HepG2 (cell line): ENCODE data around the gene DMPK. TPM values are rescaled to one million over a fixed set of nuclear protein-coding genes. Genes with fewer than 3 reads are reported as not detected.

ENCODE experiments used
- ATF6 ChIP-seq: sonication (generic); formaldehyde crosslinking; conservative IDR thresholded peaks from 2 replicates; pipeline ENCODE4 v1.4.0; 2020; ENCODE audit warnings: missing genetic modification reagents
- GABPA ChIP-seq, 2 experiments: IDR thresholded peaks; 2 replicates each; pipeline ENCODE4 v1.6.1; 2011 to 2016; ENCODE audit warnings: low read depth in 2 of 2, low read length in 1 of 2, missing biosample characterization in 1 of 2, missing genetic modification characterization in 1 of 2
- HNF1B ChIP-seq: sonication (generic); formaldehyde crosslinking; IDR thresholded peaks from 2 replicates; pipeline ENCODE4 v1.5.1; 2020; ENCODE audit warnings: mild to moderate bottlenecking, moderate library complexity, missing genetic modification reagents
- HNRNPL ChIP-seq: fragments of 200-400 bp; formaldehyde crosslinking; IDR thresholded peaks from 2 replicates; pipeline ENCODE4 v1.6.1; 2017; ENCODE audit warnings: mild to moderate bottlenecking, low read depth, low read length
- IKZF1 ChIP-seq: fragments of 450-650 bp; IDR thresholded peaks from 2 replicates; pipeline ENCODE4 v1.7.1; 2016
- KAT8 ChIP-seq: IDR thresholded peaks from 2 replicates; pipeline ENCODE4 v1.6.1; 2016; ENCODE audit warnings: missing genetic modification reagents, missing compliant biosample characterization
- MLX ChIP-seq: IDR thresholded peaks from 2 replicates; pipeline ENCODE4 v1.6.1; 2016
- MTA3 ChIP-seq: sonication (generic); formaldehyde crosslinking; IDR thresholded peaks from 2 replicates; pipeline ENCODE4 v1.4.0; 2020; ENCODE audit warnings: missing genetic modification reagents
- POGK ChIP-seq: sonication (generic); formaldehyde crosslinking; conservative IDR thresholded peaks from 2 replicates; pipeline ENCODE4 v1.8.0; 2022; ENCODE audit warnings: mild to moderate bottlenecking, moderate library complexity, missing genetic modification reagents
- SOX6 ChIP-seq, 2 experiments: fragments of 450-650 bp in 1 of 2; sonication (generic) in 1 of 2; formaldehyde crosslinking in 1 of 2; IDR thresholded peaks; 2 replicates each; pipeline versions ENCODE4 v1.4.0 to v1.6.1; 2017 to 2020; ENCODE audit warnings: antibody characterized with exemption in 1 of 2, mild to moderate bottlenecking in 1 of 2, missing genetic modification reagents in 1 of 2
- THAP11 ChIP-seq: IDR thresholded peaks from 2 replicates; pipeline ENCODE4 v1.6.1; 2016; ENCODE audit warnings: missing biosample characterization, missing genetic modification reagents
- TSC22D2 ChIP-seq: sonication (generic); formaldehyde crosslinking; IDR thresholded peaks from 2 replicates; pipeline ENCODE4 v1.5.1; 2020; ENCODE audit warnings: missing genetic modification reagents, mild to moderate bottlenecking, borderline replicate concordance
- ZFX ChIP-seq: sonication (generic); formaldehyde crosslinking; IDR thresholded peaks from 2 replicates; pipeline ENCODE4 v1.4.0; 2020; ENCODE audit warnings: mild to moderate bottlenecking, low read depth, missing genetic modification reagents, moderate library complexity
- ZMYM3 ChIP-seq: sonication (generic); formaldehyde crosslinking; IDR thresholded peaks from 2 replicates; pipeline ENCODE4 v1.5.1; 2020; ENCODE audit warnings: mild to moderate bottlenecking, missing genetic modification reagents
- ZNF224 ChIP-seq: sonication (generic); formaldehyde crosslinking; IDR thresholded peaks from 2 replicates; pipeline ENCODE4 v1.5.0; 2020; ENCODE audit warnings: mild to moderate bottlenecking, missing genetic modification reagents
- ZNF574 ChIP-seq: sonication (generic); formaldehyde crosslinking; IDR thresholded peaks from 2 replicates; pipeline ENCODE4 v1.4.0; 2020; ENCODE audit warnings: missing genetic modification reagents
- polyA plus RNA-seq, 8 experiments: library from polyadenylated mRNA; depleted of rRNA in 3 of 8; stranded (reverse) in 7 of 8; unstranded in 1 of 8; fragments of >200 nt; fragmentation: Illumina TruSeq in 4 of 8; extraction: Trizol in 4 of 8; gene quantifications; 2 replicates each; pipeline versions ENCODE4 v1.2.1 to v1.2.3, GENCODE V29; 2011 to 2016; ENCODE audit warnings: low read depth in 4 of 8, missing spikeins in 1 of 8, mixed read lengths in 1 of 8; ENCODE audit not compliant: insufficient read depth in 1 of 8
- total RNA-seq, 5 experiments: library from RNA; depleted of rRNA; stranded (reverse); fragments of >200 nt; fragmentation: Illumina TruSeq; extraction: Trizol; gene quantifications; 2 replicates each; pipeline ENCODE4 v1.2.3, GENCODE V29; 2016; ENCODE audit warnings: low read depth in 1 of 5

The DMPK gene
- total and polyA plus RNA-seq, 2 of the 13 experiments (the other 11 are each of a cell fraction or from before 2014, with no cell fraction given): 5.3 to 8.8 TPM

GRCh38 chr19:45817010-45817724 is 34.9 kb upstream of the DMPK start (continued):
- TF ChIP-seq HNF1B (CRISPR knock-in tag) (0 out of 2 replicates have a peak, but pooled peaks have one; percentile 48), ZFX (CRISPR knock-in tag) (peak; percentile 36; the same call in 1 of the 2 replicates), GABPA (IDR thresholded peaks at IDR 0.05; ENCODE audit: low read depth, low read length) (no peak), GABPA (CRISPR knock-in tag; IDR thresholded peaks at IDR 0.05; ENCODE audit: low read depth) (0 out of 2 replicates have a peak, but pooled peaks have one; percentile 18), TSC22D2 (CRISPR knock-in tag) (peak; percentile 64; the same call in 1 of the 2 replicates), ZNF224 (0 out of 2 replicates have a peak, but pooled peaks have one; percentile 63), THAP11 (CRISPR knock-in tag) (peak; percentile 81), MLX (CRISPR knock-in tag) (no peak), MTA3 (no peak), KAT8 (CRISPR knock-in tag) (0 out of 2 replicates have a peak, but pooled peaks have one; percentile 35), ZMYM3 (CRISPR knock-in tag) (0 out of 2 replicates have a peak, but pooled peaks have one; percentile 14), SOX6 (IDR thresholded peaks at IDR 0.05) (no peak), SOX6 (CRISPR knock-in tag; IDR thresholded peaks at IDR 0.05) (peak; percentile 44), HNRNPL (0 out of 2 replicates have a peak, but pooled peaks have one; percentile 26), ATF6 (no peak), POGK (CRISPR knock-in tag) (peak; percentile 58; the same call in 1 of the 2 replicates), IKZF1 (no peak), ZNF574 (CRISPR knock-in tag) (peak; percentile 28; the same call in 1 of the 2 replicates)
